DOHH2 (cell line): ENCODE measurements around the gene LEKR1.

Experiments
- EZH2phosphoT487 ChIP-seq: fragments of 200-600 bp; sonication (generic); IDR thresholded peaks from 2 replicates; pipeline ENCODE4 v1.6.1; 2017; ENCODE audit warnings: borderline replicate concordance, mild to moderate bottlenecking, antibody characterized with exemption, low read length, moderate library complexity, mixed read lengths
- TF ChIP-seq, protein P1 (sequence below): fragments of 200-600 bp; sonication (generic); IDR thresholded peaks from one replicate; pipeline ENCODE4 v1.5.1; 2014; ENCODE audit warnings: antibody characterized with exemption, mild to moderate bottlenecking, low read depth, low read length; ENCODE audit not compliant: poor library complexity, severe bottlenecking

DNA sequence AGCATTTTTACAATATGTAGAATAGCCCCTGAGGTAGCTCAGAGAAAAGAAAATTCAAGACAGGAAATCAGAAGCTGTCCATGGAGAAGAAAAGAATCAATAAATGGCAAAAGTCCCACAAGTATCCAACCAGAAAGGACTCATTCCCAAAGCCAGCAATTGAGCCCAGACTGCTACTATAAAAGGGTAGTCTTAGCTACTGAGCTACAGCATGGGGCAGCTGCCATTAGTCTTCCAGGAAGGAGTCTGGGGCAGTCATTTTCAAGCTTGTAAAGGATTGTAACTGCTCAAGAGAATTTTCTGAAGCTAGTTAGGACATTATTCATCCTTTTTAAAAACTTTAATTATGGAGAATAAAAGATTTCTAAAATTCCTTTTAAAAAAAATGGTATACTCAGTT lies 10.5 kb downstream of the LEKR1 start:
- TF ChIP-seq, protein P1, sequence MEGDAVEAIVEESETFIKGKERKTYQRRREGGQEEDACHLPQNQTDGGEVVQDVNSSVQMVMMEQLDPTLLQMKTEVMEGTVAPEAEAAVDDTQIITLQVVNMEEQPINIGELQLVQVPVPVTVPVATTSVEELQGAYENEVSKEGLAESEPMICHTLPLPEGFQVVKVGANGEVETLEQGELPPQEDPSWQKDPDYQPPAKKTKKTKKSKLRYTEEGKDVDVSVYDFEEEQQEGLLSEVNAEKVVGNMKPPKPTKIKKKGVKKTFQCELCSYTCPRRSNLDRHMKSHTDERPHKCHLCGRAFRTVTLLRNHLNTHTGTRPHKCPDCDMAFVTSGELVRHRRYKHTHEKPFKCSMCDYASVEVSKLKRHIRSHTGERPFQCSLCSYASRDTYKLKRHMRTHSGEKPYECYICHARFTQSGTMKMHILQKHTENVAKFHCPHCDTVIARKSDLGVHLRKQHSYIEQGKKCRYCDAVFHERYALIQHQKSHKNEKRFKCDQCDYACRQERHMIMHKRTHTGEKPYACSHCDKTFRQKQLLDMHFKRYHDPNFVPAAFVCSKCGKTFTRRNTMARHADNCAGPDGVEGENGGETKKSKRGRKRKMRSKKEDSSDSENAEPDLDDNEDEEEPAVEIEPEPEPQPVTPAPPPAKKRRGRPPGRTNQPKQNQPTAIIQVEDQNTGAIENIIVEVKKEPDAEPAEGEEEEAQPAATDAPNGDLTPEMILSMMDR: no peak
- TF ChIP-seq EZH2phosphoT487: no peak
